K562 (cell line): ENCODE data around the gene TP53TG5.

Experiments
- ARNT ChIP-seq, 2 experiments: fragments of 450-650 bp; IDR thresholded peaks; 2 replicates each; pipeline ENCODE4 v1.6.1; 2016; ENCODE audit warnings: mild to moderate bottlenecking in 1 of 2
- EZH2 ChIP-seq: IDR thresholded peaks from 2 replicates; pipeline ENCODE4 v1.6.1; 2012; ENCODE audit warnings: low read depth, mild to moderate bottlenecking, inconsistent platforms, low read length, borderline replicate concordance
- MAZ ChIP-seq, 2 experiments: fragments of 450-650 bp in 1 of 2; sonication (generic) in 1 of 2; formaldehyde crosslinking; IDR thresholded peaks in 1 of 2; conservative IDR thresholded peaks in 1 of 2; 2 replicates each; pipeline versions ENCODE4 v1.4.0 to v1.5.0; 2020; ENCODE audit warnings: mild to moderate bottlenecking in 1 of 2, missing genetic modification reagents in 1 of 2
- POLR2AphosphoS5 ChIP-seq: IDR thresholded peaks from 2 replicates; pipeline ENCODE4 v1.6.1; 2011; ENCODE audit warnings: mild to moderate bottlenecking, low read depth, low read length, moderate library complexity; ENCODE audit not compliant: control insufficient read depth, insufficient read depth
- SMC3 ChIP-seq: conservative IDR thresholded peaks from 2 replicates; pipeline ENCODE4 v1.6.1; 2011; ENCODE audit warnings: low read depth, low read length, improper control_type of control experiment; ENCODE audit not compliant: insufficient read depth
- ZBED1 ChIP-seq: IDR thresholded peaks from 2 replicates; pipeline ENCODE4 v1.6.1; 2014
- ZNF217 ChIP-seq: sonication (generic); formaldehyde crosslinking; IDR thresholded peaks from 2 replicates; pipeline ENCODE4 v1.8.0; 2022; ENCODE audit warnings: mild to moderate bottlenecking, missing genetic modification reagents
- ZNF695 ChIP-seq: fragments of 450-650 bp; formaldehyde crosslinking; IDR thresholded peaks from 2 replicates; pipeline ENCODE4 v1.4.0; 2020; ENCODE audit warnings: mild to moderate bottlenecking, moderate library complexity
- TF ChIP-seq, protein P1 (sequence below): sonication (generic); formaldehyde crosslinking; IDR thresholded peaks from 2 replicates; pipeline ENCODE4 v1.8.1; 2022; ENCODE audit warnings: missing genetic modification reagents
- TF ChIP-seq, protein P2 (sequence below), 3 experiments: fragments of 200-800 bp in 1 of 3; sonication (Bioruptor generic) in 1 of 3; sonication (generic) in 1 of 3; formaldehyde crosslinking in 1 of 3; IDR thresholded peaks; 2 replicates each; pipeline versions ENCODE4 v1.6.1 to v1.8.0; 2016 to 2022; ENCODE audit warnings: mild to moderate bottlenecking in 2 of 3, missing compliant biosample characterization in 2 of 3, missing genetic modification characterization in 2 of 3, missing genetic modification reagents in 1 of 3
- TF ChIP-seq, protein P3 (sequence below): sonication (generic); formaldehyde crosslinking; IDR thresholded peaks from 2 replicates; pipeline ENCODE4 v1.5.0; 2020; ENCODE audit warnings: missing genetic modification reagents

DNA sequence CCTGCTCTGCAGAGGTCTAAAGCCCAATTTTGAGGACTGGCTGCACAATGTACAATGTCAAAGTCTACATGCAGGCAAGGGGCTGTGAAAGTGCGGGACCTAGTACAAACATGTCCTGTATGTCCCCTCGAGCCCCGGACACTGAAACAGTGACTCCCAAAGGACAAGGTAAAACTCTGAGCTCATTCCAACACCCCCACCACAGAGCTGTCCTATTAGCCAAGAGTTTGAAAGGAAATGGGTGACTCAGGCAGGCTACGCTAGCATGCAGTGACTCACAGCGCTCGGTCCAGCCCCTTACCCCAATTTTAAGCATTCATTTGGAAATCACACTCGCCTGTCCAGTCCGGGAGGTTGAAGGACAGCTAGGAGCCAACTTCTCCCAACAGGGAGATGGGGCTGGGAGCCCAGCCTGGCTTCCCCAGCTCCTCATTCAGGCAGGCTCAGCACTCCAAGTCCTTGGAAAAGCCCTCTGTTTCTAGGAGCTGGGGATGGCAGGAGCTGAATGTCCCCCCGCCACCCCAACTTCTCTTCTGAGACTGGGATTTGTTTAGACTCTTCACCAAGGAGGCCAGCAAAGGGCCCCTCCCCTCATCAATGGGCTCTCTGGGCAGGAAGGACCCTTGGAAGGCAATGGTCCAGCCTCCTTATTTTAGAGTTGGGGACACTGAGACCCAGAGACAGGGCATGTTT, 33.8 kb downstream of the TP53TG5 start:
- TF ChIP-seq, protein P1, sequence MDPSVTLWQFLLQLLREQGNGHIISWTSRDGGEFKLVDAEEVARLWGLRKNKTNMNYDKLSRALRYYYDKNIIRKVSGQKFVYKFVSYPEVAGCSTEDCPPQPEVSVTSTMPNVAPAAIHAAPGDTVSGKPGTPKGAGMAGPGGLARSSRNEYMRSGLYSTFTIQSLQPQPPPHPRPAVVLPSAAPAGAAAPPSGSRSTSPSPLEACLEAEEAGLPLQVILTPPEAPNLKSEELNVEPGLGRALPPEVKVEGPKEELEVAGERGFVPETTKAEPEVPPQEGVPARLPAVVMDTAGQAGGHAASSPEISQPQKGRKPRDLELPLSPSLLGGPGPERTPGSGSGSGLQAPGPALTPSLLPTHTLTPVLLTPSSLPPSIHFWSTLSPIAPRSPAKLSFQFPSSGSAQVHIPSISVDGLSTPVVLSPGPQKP (CRISPR knock-in tag), result no peak
- no peak for TF ChIP-seq ZNF695 (CRISPR knock-in tag)
- TF ChIP-seq SMC3, result no peak
- no peak for TF ChIP-seq ZNF217 (CRISPR knock-in tag)
- TF ChIP-seq, protein P2, sequence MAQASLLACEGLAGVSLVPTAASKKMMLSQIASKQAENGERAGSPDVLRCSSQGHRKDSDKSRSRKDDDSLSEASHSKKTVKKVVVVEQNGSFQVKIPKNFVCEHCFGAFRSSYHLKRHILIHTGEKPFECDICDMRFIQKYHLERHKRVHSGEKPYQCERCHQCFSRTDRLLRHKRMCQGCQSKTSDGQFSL (CRISPR knock-in tag; IDR thresholded peaks at IDR 0.05), result no peak
- TF ChIP-seq, protein P2 (tag; IDR thresholded peaks at IDR 0.05), result no peak
- no peak for TF ChIP-seq ZBED1
- TF ChIP-seq EZH2, result no peak
- no peak for TF ChIP-seq POLR2AphosphoS5
- TF ChIP-seq MAZ (CRISPR knock-in tag; conservative IDR thresholded peaks at IDR 0.05 in 1 of 2, IDR thresholded peaks at IDR 0.05 in 1 of 2), result no peak
- TF ChIP-seq, protein P3, sequence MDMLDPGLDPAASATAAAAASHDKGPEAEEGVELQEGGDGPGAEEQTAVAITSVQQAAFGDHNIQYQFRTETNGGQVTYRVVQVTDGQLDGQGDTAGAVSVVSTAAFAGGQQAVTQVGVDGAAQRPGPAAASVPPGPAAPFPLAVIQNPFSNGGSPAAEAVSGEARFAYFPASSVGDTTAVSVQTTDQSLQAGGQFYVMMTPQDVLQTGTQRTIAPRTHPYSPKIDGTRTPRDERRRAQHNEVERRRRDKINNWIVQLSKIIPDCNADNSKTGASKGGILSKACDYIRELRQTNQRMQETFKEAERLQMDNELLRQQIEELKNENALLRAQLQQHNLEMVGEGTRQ (CRISPR knock-in tag), result no peak
- no peak for TF ChIP-seq ARNT (IDR thresholded peaks at IDR 0.05)
